HAP-1 (cell line): Measurements from ENCODE around the gene NT5C2.
"Not testable (repeated sequence)": the region's sequence is repeated elsewhere in the genome, so short reads cannot be mapped to it uniquely, and the experiment has no call there.

Experiments used
- DNase-seq, 2 experiments: peaks; one replicate each; pipeline ENCODE4 v3.0.0-alpha.2; 2016 to 2020; ENCODE audit warnings: low spot score in 2 of 2
- H3K27me3 ChIP-seq: fragments of 250-450 bp; sonication (Bioruptor Pico); 2 replicates; pipeline ENCODE4 v1.5.1; 2020; ENCODE audit warnings: low read depth, mild to moderate bottlenecking, moderate library complexity
- H3K36me3 ChIP-seq: fragments of 250-450 bp; sonication (Bioruptor Pico); replicated peaks from 2 replicates; pipeline ENCODE4 v1.5.1; 2020; ENCODE audit warnings: mild to moderate bottlenecking
- H3K4me1 ChIP-seq: fragments of 250-450 bp; sonication (Bioruptor Pico); 2 replicates; pipeline ENCODE4 v1.5.1; 2020; ENCODE audit warnings: mild to moderate bottlenecking
- H3K4me3 ChIP-seq: fragments of 250-450 bp; sonication (Bioruptor Pico); 2 replicates; pipeline ENCODE4 v1.5.1; 2020; ENCODE audit warnings: mild to moderate bottlenecking, moderate library complexity
- H3K9me3 ChIP-seq: fragments of 250-450 bp; sonication (Bioruptor Pico); 2 replicates; pipeline ENCODE4 v1.5.1; 2020; ENCODE audit warnings: mild to moderate bottlenecking, moderate library complexity
- in situ Hi-C: fragments of 300-500 bp; cut with MboI; formaldehyde crosslinking; loops from 3 replicates; pipeline ENCODE4 v1.14.3; 2020; ENCODE audit warnings: low sequenced_read_pairs, inconsistent platforms, mixed read lengths

Gene NT5C2

DNA sequence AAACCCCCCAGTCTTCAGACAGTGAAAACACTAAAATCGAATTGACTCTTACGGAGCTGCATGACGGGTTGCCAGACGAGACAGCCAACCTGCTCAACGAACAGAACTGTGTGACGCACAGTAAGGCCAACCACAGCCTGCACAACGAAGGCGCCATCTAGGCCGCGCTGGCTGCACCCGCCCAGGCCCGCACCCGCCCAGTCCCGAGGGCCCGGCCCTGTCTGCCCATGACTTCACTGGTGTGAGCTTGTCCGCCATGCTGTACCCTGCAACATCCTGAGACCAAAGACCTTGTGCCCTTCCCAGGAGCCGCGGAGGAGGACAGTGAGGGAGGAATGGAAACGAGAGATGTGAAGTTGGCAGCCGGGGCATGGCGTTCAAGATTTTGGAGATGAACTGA is 116.1 kb downstream of the NT5C2 start:
- Histone ChIP-seq H3K27me3 (no peaks in the 10 kb centered on the region), H3K9me3 (no peaks in the 10 kb centered on the region), H3K4me3 (no peak overlapping the region), H3K36me3 (no peaks in the 10 kb centered on the region), H3K4me1 (no peaks in the 10 kb centered on the region)
- in situ Hi-C loops = no loop called here
- DNase-seq = no peak

- DNase-seq = no peak
- no peaks in the 10 kb centered on the region for H3K36me3 ChIP-seq
- no peaks in the 10 kb centered on the region for H3K27me3 ChIP-seq
- no peak overlapping the region for H3K4me3 ChIP-seq
- no peaks in the 10 kb centered on the region for H3K9me3 ChIP-seq
- no peaks in the 10 kb centered on the region for H3K4me1 ChIP-seq
- in situ Hi-C loops = loop anchor here (5.0 kb wide), 1 partner anchor 236 kb away; the partner anchor contains the start of gene CYP17A1
Measured at GRCh38 chr10:103072891-103073290, 120.2 kb downstream of the NT5C2 start.

DNA sequence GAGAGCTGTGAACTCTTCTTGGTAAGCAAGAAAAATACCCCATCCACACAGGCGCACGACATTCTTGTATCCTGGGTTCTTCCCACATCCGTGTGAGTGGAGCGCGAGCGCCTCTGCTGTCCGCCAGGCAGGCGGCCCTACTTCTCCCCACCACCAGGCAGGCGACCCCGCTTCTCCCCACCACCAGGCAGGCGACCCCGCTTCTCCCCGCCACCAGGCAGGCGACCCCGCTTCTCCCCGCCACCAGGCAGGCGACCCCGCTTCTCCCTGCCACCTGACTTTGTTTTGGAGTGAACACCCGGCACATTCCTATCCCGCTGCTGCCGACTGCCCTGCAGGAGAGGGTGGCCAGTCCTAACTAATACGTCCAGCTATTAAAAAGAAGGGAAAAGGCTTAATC is 120.8 kb downstream of the NT5C2 start:
- in situ Hi-C loops = loop anchor here (5.0 kb wide), 1 partner anchor 235 kb away; the partner anchor contains the start of gene CYP17A1
- H3K27me3 ChIP-seq = no peaks in the 10 kb centered on the region
- H3K4me3 ChIP-seq = no peak overlapping the region
- no peaks in the 10 kb centered on the region for H3K36me3 ChIP-seq
- H3K9me3 ChIP-seq = no peaks in the 10 kb centered on the region
- H3K4me1 ChIP-seq = no peaks in the 10 kb centered on the region
- no peak for DNase-seq

- no peak overlapping the region for H3K4me3 ChIP-seq
- H3K4me1 ChIP-seq = no peaks in the 10 kb centered on the region
- no peaks in the 10 kb centered on the region for H3K9me3 ChIP-seq
- peak; percentile 39 to 77 for DNase-seq
- no peaks in the 10 kb centered on the region for H3K27me3 ChIP-seq
- H3K36me3 ChIP-seq = no peaks in the 10 kb centered on the region
- in situ Hi-C loops = loop anchor here (5.0 kb wide), 1 partner anchor 232 kb away; the partner anchor contains the start of gene CYP17A1
Measured at GRCh38 chr10:103069453-103070331, 123.4 kb downstream of the NT5C2 start.

DNA sequence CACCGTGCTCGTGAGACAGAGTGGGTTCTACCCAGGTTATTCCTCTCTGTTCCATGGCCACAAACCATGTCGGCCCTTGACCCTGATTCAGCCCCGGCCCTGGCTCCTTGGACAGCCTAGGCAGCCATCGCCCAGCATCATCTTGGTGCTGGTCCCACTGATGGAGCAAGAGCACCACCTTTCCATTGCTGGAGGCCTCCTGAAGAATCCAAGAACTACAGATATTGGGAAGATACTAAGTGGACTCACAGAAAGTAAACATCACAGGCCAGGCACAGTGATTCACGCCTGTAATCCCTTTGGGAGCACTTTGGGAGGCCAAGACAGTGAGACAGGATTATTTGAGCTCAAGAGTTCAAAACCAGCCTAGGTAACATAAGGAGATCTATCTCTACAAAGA is 125.1 kb downstream of the NT5C2 start:
- no peak overlapping the region for H3K4me3 ChIP-seq
- H3K9me3 ChIP-seq = no peaks in the 10 kb centered on the region
- in situ Hi-C loops = no loop called here
- DNase-seq = no peak
- no peaks in the 10 kb centered on the region for H3K27me3 ChIP-seq
- H3K4me1 ChIP-seq = no peaks in the 10 kb centered on the region
- no peaks in the 10 kb centered on the region for H3K36me3 ChIP-seq

GRCh38 chr10:103067484-103067883 is 125.6 kb downstream of the NT5C2 start:
- no peak for DNase-seq
- no peak overlapping the region for H3K4me3 ChIP-seq
- H3K36me3 ChIP-seq = no peaks in the 10 kb centered on the region
- in situ Hi-C loops = no loop called here
- H3K27me3 ChIP-seq = no peaks in the 10 kb centered on the region
- no peaks in the 10 kb centered on the region for H3K9me3 ChIP-seq
- no peaks in the 10 kb centered on the region for H3K4me1 ChIP-seq

DNA sequence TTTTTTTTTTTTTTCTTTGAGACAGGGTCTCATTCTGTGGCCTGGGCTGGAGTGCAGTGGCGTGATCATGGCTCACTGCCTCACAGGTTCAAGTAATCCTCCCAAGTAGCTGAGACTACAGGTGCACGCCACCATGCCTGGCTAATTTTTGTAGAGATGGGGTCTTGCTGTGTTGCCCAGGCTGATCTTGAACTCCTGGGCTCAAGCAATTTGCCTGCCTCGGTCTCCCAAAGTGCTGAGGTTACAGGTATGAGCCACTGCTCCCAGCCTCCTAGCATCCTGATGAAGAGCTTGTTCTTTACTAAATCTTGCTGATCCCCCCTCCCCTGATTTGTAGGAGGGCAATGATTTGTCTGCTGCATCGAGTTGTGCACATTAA is 126.0 kb downstream of the NT5C2 start:
- H3K4me3 ChIP-seq, H3K9me3 ChIP-seq, DNase-seq, in situ Hi-C loops, H3K4me1 ChIP-seq, H3K27me3 ChIP-seq, H3K36me3 ChIP-seq: not testable (repeated sequence)

DNA sequence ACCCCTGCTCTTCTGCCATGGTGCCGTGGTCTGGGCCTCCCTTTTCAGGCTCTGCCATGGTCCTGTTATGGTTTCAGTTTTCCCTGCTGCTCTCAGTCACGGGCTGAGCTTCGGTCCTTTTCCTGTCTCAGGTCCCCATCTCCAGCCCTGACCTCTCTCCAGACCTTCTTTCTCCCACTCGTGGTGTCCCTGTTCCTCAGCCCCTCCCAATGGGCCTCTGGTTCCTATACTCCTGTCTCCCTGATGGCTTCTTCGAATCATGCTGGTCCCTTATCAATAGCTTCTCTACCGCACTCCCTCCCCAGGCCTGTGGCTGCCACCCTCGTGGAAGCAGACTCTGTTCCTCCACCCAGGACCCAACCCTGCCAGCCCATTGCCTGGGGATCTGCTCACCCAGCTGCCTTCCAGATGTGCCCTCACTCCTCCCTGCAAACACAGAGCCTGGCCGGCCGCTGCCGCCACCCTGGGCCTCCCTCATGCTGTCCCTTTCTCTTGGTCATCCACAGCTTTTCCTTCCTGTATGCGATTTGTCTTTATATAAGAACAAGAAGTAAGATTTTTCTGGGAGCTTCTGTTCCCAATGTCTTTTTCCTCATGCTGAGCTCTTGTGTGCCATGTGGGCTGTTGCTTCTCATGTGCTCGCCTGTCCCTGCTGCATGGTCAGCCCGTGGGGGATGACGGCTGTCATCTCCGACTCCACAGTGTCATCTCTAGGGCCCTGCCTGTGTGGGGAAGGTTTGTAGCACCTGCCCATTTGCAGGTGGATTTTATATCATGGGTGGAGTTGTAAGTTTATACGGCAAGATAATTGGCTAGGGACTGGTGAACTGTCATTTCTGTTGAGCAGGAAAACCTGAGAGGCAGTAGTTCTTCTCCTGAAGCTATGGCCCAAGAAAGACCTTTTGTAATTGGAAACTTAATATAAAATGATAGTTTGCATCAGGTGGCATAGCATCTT is 126.7 kb downstream of the NT5C2 start:
- Histone ChIP-seq H3K27me3 (no peaks in the 10 kb centered on the region), H3K9me3 (no peaks in the 10 kb centered on the region), H3K4me3 (no peak overlapping the region), H3K36me3 (no peaks in the 10 kb centered on the region), H3K4me1 (no peaks in the 10 kb centered on the region)
- no peak for DNase-seq
- in situ Hi-C loops = no loop called here

DNA sequence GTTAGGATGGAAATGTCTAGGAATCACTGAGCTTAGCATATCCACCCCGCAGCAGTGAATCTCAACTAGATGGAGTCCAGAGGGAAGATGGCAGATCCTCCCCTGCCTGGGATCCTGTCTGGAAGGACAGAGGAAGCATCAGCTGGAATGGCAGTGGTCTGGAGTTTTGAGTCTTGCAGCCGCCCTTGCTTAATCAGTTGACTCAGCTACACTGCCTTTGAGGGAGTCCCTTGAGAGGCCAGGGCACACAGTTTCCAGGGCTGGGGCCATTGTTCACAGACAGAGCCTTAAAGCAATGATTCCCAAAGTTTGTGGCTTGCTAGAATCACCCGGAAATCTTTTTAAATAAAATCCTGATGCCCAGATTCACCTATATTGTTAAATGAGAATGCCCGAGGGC is 128.1 kb downstream of the NT5C2 start:
- Histone ChIP-seq H3K4me3 (no peak overlapping the region), H3K4me1 (no peaks in the 10 kb centered on the region), H3K27me3 (no peaks in the 10 kb centered on the region), H3K9me3 (no peaks in the 10 kb centered on the region), H3K36me3 (no peaks in the 10 kb centered on the region)
- DNase-seq = no peak
- in situ Hi-C loops = no loop called here

DNA sequence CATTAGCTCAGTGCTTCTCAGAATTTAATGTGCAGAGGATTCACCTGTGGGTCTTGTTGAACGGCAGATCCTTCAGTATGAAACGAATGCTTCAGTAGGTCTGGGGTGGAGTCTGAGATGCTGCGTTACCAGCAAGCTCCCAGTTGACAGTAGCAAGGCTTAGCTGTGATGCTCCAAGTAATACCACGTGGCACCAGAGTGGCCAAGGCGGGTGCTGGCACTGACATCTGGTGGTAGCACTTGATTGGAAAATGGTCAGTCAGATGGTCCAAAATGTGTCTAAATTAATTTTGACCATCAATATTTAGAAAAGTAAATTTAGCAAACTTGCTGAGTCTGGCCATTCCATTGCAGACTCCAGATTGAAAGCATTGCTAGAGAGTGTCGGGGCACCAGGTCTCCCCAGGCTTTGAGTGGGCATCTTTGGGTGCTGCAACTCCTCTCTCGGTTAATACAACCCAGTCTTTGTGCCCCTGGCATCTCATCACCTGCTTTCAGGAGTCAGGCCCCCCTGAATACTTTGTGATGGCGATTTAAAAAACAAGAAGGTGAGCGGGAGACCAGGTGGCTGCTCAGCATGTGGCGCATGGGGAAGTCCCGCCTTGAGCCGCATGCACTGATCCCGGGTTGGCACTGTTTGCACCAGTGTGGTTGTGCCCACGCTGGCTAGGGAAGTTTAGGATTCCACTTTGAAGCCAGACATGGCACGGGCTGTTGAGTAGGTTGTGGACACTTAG is 130.1 kb downstream of the NT5C2 start:
- Histone ChIP-seq H3K27me3 (no peaks in the 10 kb centered on the region), H3K4me1 (no peaks in the 10 kb centered on the region), H3K9me3 (no peaks in the 10 kb centered on the region), H3K4me3 (no peak overlapping the region), H3K36me3 (no peaks in the 10 kb centered on the region)
- DNase-seq = no peak
- in situ Hi-C loops = no loop called here

DNA sequence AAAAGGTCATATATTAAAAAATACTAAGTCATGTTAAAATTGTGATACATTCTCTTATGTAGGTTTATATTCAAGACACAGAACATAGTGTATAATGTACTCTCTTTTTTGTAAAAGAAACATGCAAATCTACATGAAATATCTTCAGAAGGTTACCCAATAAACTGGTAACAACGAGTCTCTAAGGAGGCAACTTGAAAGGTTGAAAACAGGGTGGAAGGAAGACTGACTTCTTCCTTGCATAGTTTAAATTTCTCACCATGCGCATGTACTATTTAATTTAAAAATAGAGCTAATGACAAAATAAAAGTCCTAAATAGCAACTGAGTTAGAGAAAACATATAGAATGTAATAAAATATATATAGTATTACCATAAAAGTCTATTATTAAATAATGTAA is 132.5 kb downstream of the NT5C2 start:
- Histone ChIP-seq H3K4me1 (no peaks in the 10 kb centered on the region), H3K36me3 (no peaks in the 10 kb centered on the region), H3K9me3 (no peaks in the 10 kb centered on the region), H3K27me3 (no peaks in the 10 kb centered on the region), H3K4me3 (no peak overlapping the region)
- in situ Hi-C loops = no loop called here
- no peak for DNase-seq

- no peak for DNase-seq
- Histone ChIP-seq H3K27me3 (no peaks in the 10 kb centered on the region), H3K4me3 (no peak overlapping the region), H3K4me1 (no peaks in the 10 kb centered on the region), H3K36me3 (no peaks in the 10 kb centered on the region), H3K9me3 (no peaks in the 10 kb centered on the region)
- in situ Hi-C loops = loop anchor here (10.0 kb wide), 1 partner anchor 143 kb away; the partner anchor contains the start of gene CNNM2
Measured at GRCh38 chr10:103058034-103058433, 135.0 kb downstream of the NT5C2 start.

- in situ Hi-C loops = loop anchor here (10.0 kb wide), 1 partner anchor 140 kb away; the partner anchor contains the start of gene CNNM2
- H3K9me3 ChIP-seq = no peaks in the 10 kb centered on the region
- no peaks in the 10 kb centered on the region for H3K27me3 ChIP-seq
- H3K4me3 ChIP-seq = no peak overlapping the region
- no peak for DNase-seq
- H3K36me3 ChIP-seq = no peaks in the 10 kb centered on the region
- H3K4me1 ChIP-seq = no peaks in the 10 kb centered on the region
Measured at GRCh38 chr10:103055105-103055504, 138.0 kb downstream of the NT5C2 start.
